SH-SY5Y (cell line): Measurements from ENCODE around the gene PLD5.

Experiments used
- GATA2 ChIP-seq: IDR thresholded peaks from 2 replicates; pipeline ENCODE4 v1.6.1; 2011; ENCODE audit warnings: mild to moderate bottlenecking, low read depth, low read length
- GATA3 ChIP-seq: IDR thresholded peaks from 2 replicates; pipeline ENCODE4 v1.6.1; 2011; ENCODE audit warnings: low read depth, mild to moderate bottlenecking, low read length, moderate library complexity

- TF ChIP-seq GATA2: no peak
- no peak for TF ChIP-seq GATA3
These were observed 404.1 kb downstream of the PLD5 start for GRCh38 chr1:242120432-242120831.
